Sigmoid colon (tissue), 4 donors: ENCODE data around the gene SLN.

Experiments used
- CTCF ChIP-seq, 4 experiments: fragments of 450-650 bp in 3 of 4; fragments of 200-600 bp in 1 of 4; IDR thresholded peaks; one replicate each; pipeline ENCODE4 v1.5.1; 2016 to 2019; ENCODE audit warnings: antibody characterized with exemption in 4 of 4, mild to moderate bottlenecking in 3 of 4, moderate library complexity in 2 of 4
- POLR2A ChIP-seq, 2 donors: fragments of 450-650 bp; IDR thresholded peaks; one replicate each; pipeline ENCODE4 v1.6.1; 2016; ENCODE audit warnings: antibody characterized with exemption in 2 of 2, mild to moderate bottlenecking in 2 of 2, moderate library complexity in 2 of 2
- POLR2AphosphoS5 ChIP-seq, 4 donors: sonication (generic); formaldehyde crosslinking; IDR thresholded peaks; one replicate each; pipeline ENCODE4 v1.6.1; 2017; ENCODE audit warnings: antibody characterized with exemption in 4 of 4

DNA sequence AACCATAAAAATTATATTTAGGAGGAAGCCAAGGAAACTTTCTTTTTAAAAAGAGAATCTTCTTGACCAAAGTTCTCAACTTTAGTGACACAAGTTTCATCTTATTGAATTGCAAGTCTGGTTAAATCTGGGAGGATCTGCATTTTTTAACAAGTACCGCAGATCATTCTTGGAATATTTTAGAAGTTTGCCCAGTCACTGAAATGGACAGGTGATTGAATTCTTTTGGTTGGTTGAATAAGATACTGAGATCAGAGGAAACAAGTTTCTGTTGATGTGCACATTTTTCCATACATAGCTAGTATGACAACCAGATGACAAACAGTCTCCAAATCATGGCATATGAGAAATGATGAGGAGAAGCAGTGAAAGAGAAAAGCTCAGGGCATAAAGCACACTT, 50.2 kb downstream of the SLN start:
- TF ChIP-seq CTCF (IDR thresholded peaks at IDR 0.05) (no peak), POLR2AphosphoS5 (IDR thresholded peaks at IDR 0.05) (no peak), POLR2A (IDR thresholded peaks at IDR 0.05) (no peak)
